Activated naive CD8-positive, alpha-beta T cell treated with anti-CD3 and anti-CD28 coated beads, Interleukin-2, amount 50 U/mL, for 24 hours (primary cell): ENCODE measurements around the gene LSMEM2.
"Not testable (repeated sequence)": the region's sequence is repeated elsewhere in the genome, so short reads cannot be mapped to it uniquely, and the experiment has no call there.

Source experiments
- ATAC-seq: fragments of 150-1000 bp; cut with Tn5 transposase; one replicate; pipeline ENCODE4 v1.10.0; 2021
- DNase-seq: peaks from one replicate; pipeline ENCODE4 v3.0.0; 2021
- H3K27ac Mint-ChIP-seq: one replicate; pipeline ENCODE4 v1.8.0; 2021; ENCODE audit warnings: mild to moderate bottlenecking, mixed read lengths
- H3K27me3 Mint-ChIP-seq: one replicate; pipeline ENCODE4 v1.8.0; 2021; ENCODE audit warnings: mixed read lengths
- H3K36me3 Mint-ChIP-seq: one replicate; pipeline ENCODE4 v1.8.0; 2021; ENCODE audit warnings: low read depth, mixed read lengths
- H3K4me1 Mint-ChIP-seq: one replicate; pipeline ENCODE4 v1.8.0; 2021; ENCODE audit warnings: mixed read lengths
- H3K4me3 Mint-ChIP-seq: one replicate; pipeline ENCODE4 v1.8.0; 2021; ENCODE audit warnings: mild to moderate bottlenecking, moderate library complexity, mixed read lengths
- H3K9me3 Mint-ChIP-seq: one replicate; pipeline ENCODE4 v1.8.0; 2021; ENCODE audit warnings: mixed read lengths

Gene LSMEM2

DNA sequence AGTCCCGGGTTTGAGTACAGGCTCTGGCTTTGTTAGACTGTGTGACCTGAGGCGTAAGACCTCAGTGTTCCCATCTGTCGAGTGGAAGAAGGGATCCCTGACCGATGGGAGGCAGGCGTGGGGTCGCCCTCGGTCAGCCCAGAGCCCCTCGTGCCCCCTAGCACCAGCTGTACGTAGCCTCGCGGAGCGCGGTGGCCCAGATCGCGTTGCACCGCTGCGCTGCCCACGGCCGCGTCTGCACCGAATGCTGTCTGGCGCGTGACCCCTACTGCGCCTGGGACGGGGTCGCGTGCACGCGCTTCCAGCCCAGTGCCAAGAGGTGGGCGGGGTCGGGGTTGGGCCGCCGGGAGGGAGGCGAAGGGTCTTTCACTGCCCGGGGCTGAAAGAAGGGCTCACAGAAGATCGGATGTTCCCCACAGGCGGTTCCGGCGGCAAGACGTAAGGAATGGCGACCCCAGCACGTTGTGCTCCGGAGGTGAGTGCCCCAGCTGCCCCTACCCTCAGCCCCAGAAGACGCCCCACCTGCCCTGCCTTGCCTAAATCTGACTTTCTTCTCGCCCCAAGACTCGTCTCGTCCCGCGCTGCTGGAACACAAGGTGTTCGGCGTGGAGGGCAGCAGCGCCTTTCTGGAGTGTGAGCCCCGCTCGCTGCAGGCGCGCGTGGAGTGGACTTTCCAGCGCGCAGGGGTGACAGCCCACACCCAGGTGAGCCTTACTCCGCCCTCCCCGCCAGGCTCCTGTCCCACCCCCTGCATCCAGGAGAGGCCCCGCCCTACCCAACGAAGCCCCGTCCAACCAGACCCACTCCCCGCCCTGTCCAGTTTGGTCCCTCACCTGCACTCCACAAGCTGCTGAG is 3.5 kb upstream of the LSMEM2 start:
- no peak overlapping the region for H3K27ac Mint-ChIP-seq
- no peak overlapping the region for H3K4me3 Mint-ChIP-seq

DNA sequence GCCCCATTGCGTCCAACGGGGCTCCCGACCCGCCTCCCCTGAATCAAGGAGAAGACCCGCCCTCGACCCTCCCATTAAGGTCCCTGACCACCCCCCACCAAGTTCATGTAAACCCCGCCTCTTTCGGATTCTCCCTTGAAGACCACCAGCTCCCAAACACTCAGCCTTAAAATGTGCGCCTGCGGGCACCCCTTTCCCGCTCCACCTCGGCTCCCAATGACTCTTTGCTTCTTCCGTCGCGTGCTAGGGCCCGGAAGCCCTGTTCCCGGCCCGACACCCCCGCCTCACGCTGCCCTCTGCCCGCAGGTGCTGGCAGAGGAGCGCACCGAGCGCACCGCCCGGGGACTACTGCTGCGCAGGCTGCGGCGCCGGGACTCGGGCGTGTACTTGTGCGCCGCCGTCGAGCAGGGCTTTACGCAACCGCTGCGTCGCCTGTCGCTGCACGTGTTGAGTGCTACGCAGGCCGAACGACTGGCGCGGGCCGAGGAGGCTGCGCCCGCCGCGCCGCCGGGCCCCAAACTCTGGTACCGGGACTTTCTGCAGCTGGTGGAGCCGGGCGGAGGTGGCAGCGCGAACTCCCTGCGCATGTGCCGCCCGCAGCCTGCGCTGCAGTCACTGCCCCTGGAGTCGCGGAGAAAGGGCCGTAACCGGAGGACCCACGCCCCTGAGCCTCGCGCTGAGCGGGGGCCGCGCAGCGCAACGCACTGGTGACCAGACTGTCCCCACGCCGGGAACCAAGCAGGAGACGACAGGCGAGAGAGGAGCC is 2.7 kb upstream of the LSMEM2 start:
- H3K4me1 Mint-ChIP-seq, result peaks cover 30% of the 10 kb centered on the region
- H3K27me3 Mint-ChIP-seq, result peaks cover 38% of the 10 kb centered on the region

More for the DNA sequence above, 3.5 kb upstream of the LSMEM2 start:
- no peak for DNase-seq
- peaks cover 30% of the 10 kb centered on the region for H3K4me1 Mint-ChIP-seq
- H3K9me3 Mint-ChIP-seq, result no peaks in the 10 kb centered on the region
- ATAC-seq, result no peak
- H3K27me3 Mint-ChIP-seq, result peaks cover 38% of the 10 kb centered on the region
- H3K36me3 Mint-ChIP-seq, result no peaks in the 10 kb centered on the region

DNA sequence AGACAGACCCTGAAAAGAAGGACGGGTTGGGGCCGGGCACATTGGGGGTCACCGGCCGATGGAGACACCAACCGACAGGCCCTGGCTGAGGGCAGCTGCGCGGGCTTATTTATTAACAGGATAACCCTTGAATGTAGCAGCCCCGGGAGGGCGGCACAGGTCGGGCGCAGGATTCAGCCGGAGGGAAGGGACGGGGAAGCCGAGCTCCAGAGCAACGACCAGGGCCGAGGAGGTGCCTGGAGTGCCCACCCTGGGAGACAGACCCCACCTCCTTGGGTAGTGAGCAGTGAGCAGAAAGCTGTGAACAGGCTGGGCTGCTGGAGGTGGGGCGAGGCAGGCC is 2.2 kb upstream of the LSMEM2 start:
- no peak overlapping the region for H3K4me3 Mint-ChIP-seq
- no peak for ATAC-seq

More for the DNA sequence above, 2.7 kb upstream of the LSMEM2 start:
- Mint-ChIP-seq H3K36me3 (no peaks in the 10 kb centered on the region), H3K9me3 (no peaks in the 10 kb centered on the region), H3K27ac (no peak overlapping the region), H3K4me3 (peak overlapping the region; percentile 4)
- ATAC-seq, result no peak
- peak; percentile 27 for DNase-seq

DNA sequence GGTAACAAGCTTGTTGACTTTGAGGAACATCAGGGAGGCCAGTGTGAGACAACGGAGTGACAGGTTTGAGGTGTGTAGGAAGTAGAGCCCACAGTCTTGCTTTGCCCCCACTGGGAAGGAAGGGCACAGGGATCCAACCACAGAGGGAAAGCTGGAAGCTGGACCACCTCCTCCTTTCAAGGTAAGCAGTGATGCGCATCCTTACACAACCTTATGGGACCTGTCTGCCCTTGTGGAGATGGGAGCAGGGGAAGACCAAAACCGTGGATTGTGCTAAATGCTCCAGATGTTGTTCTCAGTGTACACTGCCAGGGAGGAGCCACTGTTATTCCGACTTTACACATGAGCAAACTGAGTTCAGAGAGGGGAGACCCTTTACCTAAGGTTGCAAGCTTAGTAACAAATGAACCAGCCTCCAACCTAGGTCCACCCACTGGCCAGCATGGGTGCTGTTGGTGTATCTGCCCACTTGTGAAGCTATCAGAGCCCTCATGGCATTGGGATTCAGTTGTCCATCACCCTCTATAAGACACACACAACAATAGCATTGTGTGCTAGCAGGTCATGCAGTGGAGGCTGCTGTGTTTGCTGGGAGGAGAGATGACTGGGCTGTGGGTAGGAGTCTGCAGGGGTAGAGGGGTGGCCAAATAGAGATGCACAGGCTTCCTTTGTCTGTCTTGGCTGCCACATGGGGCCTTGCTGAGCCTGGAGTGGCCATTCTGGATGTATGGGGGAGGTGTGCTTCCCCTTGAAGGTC is 586 bp upstream of the LSMEM2 start:
- H3K4me1 Mint-ChIP-seq, result peaks cover 21% of the 10 kb centered on the region
- no peaks in the 10 kb centered on the region for H3K36me3 Mint-ChIP-seq
- ATAC-seq (peak; percentile 27), DNase-seq (no peak)
- no peak overlapping the region for H3K4me3 Mint-ChIP-seq
- H3K27me3 Mint-ChIP-seq, result peaks cover 33% of the 10 kb centered on the region
- no peak overlapping the region for H3K27ac Mint-ChIP-seq
- H3K9me3 Mint-ChIP-seq, result no peaks in the 10 kb centered on the region

More for the DNA sequence above, 2.2 kb upstream of the LSMEM2 start:
- Mint-ChIP-seq H3K4me1 (peaks cover 30% of the 10 kb centered on the region), H3K36me3 (no peaks in the 10 kb centered on the region), H3K27ac (no peak overlapping the region), H3K27me3 (peaks cover 38% of the 10 kb centered on the region), H3K9me3 (no peaks in the 10 kb centered on the region)
- no peak for DNase-seq

GRCh38 chr3:50279255-50280016 is 549 bp downstream of the LSMEM2 start:
- H3K9me3 Mint-ChIP-seq, result no peaks in the 10 kb centered on the region
- DNase-seq, result no peak
- H3K4me1 Mint-ChIP-seq, result peaks cover 15% of the 10 kb centered on the region
- H3K27ac Mint-ChIP-seq, result no peak overlapping the region
- no peak for ATAC-seq
- no peaks in the 10 kb centered on the region for H3K36me3 Mint-ChIP-seq
- H3K27me3 Mint-ChIP-seq, result peaks cover 27% of the 10 kb centered on the region
- H3K4me3 Mint-ChIP-seq, result no peak overlapping the region

DNA sequence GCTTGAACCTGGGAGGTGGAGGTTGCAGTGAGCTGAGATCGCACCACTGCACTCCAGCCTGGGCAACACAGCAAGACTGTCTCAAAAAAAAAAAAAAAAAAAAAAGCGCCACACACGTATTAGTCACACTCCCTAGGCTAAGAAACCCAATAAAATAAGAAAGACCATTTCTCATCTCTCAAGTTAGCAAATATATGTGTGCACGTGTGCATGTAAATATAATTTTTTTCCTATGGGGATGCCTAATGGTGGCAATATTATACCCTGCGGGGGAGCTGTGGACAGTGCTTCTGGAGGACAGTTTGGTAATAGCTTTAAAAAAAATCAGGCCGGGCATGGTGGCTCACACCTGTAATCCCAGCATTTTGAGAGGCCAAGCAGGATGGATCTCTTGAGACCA is 5.2 kb downstream of the LSMEM2 start:
- H3K36me3 Mint-ChIP-seq, H3K4me1 Mint-ChIP-seq, ATAC-seq, H3K27me3 Mint-ChIP-seq, DNase-seq, H3K27ac Mint-ChIP-seq, H3K4me3 Mint-ChIP-seq, H3K9me3 Mint-ChIP-seq: not testable (repeated sequence)

GRCh38 chr3:50286322-50287227 is 7.7 kb downstream of the LSMEM2 start:
- no peak overlapping the region for H3K27ac Mint-ChIP-seq
- no peak for DNase-seq
- ATAC-seq, result no peak
- peaks cover 10% of the 10 kb centered on the region for H3K4me1 Mint-ChIP-seq
- no peaks in the 10 kb centered on the region for H3K9me3 Mint-ChIP-seq
- H3K4me3 Mint-ChIP-seq, result no peak overlapping the region
- no peaks in the 10 kb centered on the region for H3K27me3 Mint-ChIP-seq
- H3K36me3 Mint-ChIP-seq, result peaks cover 28% of the 10 kb centered on the region

DNA sequence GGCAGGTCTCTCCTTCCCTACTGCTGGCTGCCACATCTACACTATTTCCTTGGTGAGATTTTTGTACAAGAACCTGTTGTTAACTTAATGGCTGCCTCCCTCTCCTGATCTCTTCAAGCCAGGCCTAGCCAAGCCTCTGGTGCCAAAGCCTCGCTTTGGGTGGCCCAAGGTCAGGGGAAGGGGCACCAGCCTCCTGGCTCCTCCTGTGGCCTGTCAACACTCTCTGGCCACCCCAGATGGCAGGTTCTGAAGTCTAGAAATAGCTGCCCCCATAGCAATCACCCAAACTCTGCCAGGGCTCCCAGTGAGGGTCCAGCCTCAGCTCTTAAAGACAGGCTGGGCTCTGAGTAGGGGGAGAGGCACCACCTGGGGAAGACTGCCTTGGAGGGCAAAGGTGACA is 8.4 kb downstream of the LSMEM2 start:
- DNase-seq (no peak), ATAC-seq (no peak)
- H3K4me1 Mint-ChIP-seq, result peaks cover 10% of the 10 kb centered on the region
- peaks cover 28% of the 10 kb centered on the region for H3K36me3 Mint-ChIP-seq
- no peaks in the 10 kb centered on the region for H3K27me3 Mint-ChIP-seq
- peak overlapping the region; percentile 22 for H3K27ac Mint-ChIP-seq
- H3K4me3 Mint-ChIP-seq, result no peak overlapping the region
- H3K9me3 Mint-ChIP-seq, result no peaks in the 10 kb centered on the region

DNA sequence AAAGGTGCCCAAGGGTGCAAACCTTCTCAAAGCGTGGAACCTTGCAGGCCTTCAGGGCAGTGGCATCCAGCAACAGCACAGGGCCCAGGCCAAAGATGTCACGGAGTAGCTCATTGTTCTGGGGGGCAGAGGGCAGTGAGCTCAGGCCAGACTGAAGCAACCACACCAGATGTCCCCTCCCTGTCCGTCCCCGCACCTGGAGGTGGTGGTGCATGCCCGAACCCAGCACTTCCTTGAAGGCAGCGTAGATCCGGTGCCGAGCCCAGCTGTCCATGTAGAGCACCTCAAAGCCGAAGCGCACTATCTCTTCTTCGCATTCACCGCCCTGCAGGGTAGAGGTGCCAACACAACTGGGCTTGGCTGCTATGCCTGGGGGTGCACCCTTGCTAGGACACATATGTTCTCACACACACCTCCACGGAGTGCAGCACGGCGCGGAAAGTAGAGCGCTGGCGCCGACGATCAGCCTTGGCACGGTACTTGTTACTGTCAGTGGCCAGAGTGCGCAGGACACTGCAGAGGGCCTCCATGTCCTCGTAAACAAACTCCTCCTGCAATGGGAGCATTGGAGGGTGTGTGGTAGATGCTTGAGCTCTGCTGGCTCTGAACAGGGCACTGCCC is 9.6 kb downstream of the LSMEM2 start:
- Mint-ChIP-seq H3K4me1 (peaks cover 17% of the 10 kb centered on the region), H3K9me3 (no peaks in the 10 kb centered on the region), H3K27ac (no peak overlapping the region), H3K4me3 (no peak overlapping the region), H3K36me3 (peaks cover 28% of the 10 kb centered on the region), H3K27me3 (no peaks in the 10 kb centered on the region)
- ATAC-seq, result no peak
- DNase-seq, result no peak

DNA sequence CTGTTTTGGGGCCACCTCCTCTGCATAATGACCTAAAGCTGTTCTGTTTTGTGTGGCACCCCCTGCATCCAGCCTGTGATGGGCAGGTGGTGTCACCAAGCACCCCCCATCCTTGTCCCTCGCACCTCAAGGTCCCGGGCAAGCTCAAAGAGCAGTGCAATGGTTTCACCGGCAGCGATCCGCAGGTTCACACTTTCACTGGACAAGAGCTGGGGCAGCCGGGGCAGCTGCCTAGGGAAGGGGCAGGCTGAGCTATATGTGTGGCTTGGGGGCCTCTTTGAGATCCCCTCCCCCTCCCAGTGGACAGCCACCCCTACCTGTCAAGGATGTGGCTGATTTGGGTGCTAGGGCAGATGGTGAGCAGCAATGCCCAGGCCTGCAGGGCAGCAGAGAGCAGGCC is 10.2 kb downstream of the LSMEM2 start:
- Mint-ChIP-seq H3K4me3 (no peak overlapping the region), H3K36me3 (peaks cover 28% of the 10 kb centered on the region)

GRCh38 chr3:50290161-50290641 is 11.3 kb downstream of the LSMEM2 start:
- peaks cover 28% of the 10 kb centered on the region for H3K36me3 Mint-ChIP-seq
- H3K4me1 Mint-ChIP-seq, result peaks cover 17% of the 10 kb centered on the region
- H3K4me3 Mint-ChIP-seq, result peak overlapping the region; percentile 97
- no peak for DNase-seq
- H3K27ac Mint-ChIP-seq, result no peak overlapping the region
- no peak for ATAC-seq
- H3K9me3 Mint-ChIP-seq, result no peaks in the 10 kb centered on the region
- no peaks in the 10 kb centered on the region for H3K27me3 Mint-ChIP-seq

More for the DNA sequence above, 10.2 kb downstream of the LSMEM2 start:
- DNase-seq (no peak), ATAC-seq (no peak)
- Mint-ChIP-seq H3K27ac (no peak overlapping the region), H3K4me1 (peaks cover 17% of the 10 kb centered on the region), H3K9me3 (no peaks in the 10 kb centered on the region), H3K27me3 (no peaks in the 10 kb centered on the region)

- H3K9me3 Mint-ChIP-seq, result no peaks in the 10 kb centered on the region
- peaks cover 27% of the 10 kb centered on the region for H3K36me3 Mint-ChIP-seq
- H3K27me3 Mint-ChIP-seq, result no peaks in the 10 kb centered on the region
- peak within 1 kb of the TSS; percentile 97 for H3K27ac Mint-ChIP-seq
- peaks cover 17% of the 10 kb centered on the region for H3K4me1 Mint-ChIP-seq
- peak within 1 kb of the TSS; percentile 97 for H3K4me3 Mint-ChIP-seq
- peak; percentile 93 for DNase-seq
- ATAC-seq, result peak; percentile 97
These were observed 13.5 kb downstream of the LSMEM2 start, which contains the start of gene IFRD2 for GRCh38 chr3:50292159-50293078. Gene IFRD2 (minus strand): TSS chr3:50292429. CDS start chr3:50292274, 155 bp downstream.
